NCI-H345 (cell line): ENCODE measurements around the gene AKAP13.
A peak's percentile ranks its signal among the peaks of the same experiment; 100 is the strongest.
"Not testable (repeated sequence)": the region's sequence is repeated elsewhere in the genome, so short reads cannot be mapped to it uniquely, and the experiment has no call there.

Experiments used
- DNase-seq: peaks from one replicate; lab custom pipeline; 2025; lab: John Stamatoyannopoulos, UW

AKAP13 gene

DNA sequence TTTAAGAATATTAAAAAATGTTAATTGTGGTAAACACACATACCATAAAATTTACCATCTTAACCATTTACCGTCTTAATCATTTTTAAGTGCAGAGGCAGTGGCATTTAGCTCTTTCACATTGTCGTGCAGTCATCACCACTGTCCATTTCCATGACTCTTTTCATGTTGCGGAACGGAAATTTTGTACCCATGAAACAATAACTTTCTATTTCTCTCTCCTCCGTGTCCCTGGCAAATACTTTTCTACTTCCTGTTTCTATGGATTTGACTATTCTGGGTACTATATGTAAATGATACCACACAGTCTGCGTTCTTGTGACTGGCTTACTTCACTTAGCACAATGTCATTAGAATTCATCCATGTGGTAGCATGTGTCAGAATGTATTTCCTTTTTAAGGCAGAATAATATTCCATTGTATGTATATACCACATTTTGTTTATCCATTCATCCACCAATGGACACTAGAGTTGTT, 27.9 kb downstream of the AKAP13 start:
- no peak for DNase-seq

DNA sequence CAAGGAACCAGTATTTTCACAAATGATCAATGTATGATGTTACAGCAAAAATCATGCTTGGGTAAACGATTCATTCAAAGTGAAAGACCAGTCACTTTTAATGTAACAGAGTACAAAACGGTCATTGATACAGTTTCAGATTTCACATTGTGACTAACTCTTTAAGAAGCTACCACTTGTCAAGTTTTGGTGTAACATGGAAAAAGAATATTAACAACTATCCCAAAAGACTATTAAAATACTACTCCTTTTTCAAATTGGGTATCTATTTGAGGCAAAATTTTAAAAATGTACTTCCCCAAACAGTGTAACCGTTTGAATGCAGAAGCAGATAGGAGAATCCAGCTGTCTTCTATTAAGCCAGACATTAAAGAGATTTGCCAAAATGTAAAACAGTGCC, 31.7 kb downstream of the AKAP13 start:
- no peak for DNase-seq

DNA sequence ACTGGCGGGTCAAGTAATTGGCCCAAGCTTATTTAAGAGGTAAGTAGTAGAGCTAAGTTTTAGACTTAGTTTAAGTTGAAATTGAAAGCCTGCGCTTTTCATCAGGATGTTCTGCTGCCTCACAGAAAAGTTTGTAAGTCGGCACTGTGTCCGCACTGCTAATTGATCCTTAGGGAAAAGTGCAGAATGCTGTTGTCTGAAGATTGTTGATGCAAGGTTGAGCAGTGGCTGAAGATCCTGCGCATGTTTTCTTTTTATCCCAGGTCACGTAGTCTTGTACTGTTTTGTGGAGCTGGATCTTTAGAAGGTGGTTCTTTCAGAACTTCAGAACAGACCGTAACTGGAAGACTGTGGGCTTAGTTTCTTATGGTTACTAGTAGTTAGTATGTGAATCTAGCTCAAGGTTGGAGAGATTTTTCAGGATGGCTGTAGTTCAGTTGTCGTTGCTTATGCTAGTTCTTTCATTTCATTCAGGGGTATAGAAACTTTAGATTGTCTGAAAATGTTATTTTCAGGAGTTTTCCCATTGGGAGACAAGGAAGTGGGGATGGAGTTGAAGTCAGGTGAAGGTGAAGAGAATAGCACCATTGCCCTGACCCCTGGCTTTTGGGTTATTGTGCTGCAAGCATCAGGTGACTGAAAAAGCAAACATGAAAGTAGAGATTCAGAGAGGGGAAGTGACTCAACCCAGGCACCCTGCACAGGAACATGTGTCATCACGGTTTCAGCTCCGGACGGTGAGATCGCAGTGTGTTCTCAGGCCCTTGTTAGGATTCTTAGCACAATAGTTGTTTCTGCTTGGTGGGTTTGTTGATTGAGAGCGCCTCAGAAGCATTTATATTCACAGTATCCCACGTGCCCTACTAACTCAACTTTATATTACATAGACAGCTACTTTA, 32.8 kb downstream of the AKAP13 start:
- peak; percentile 17 for DNase-seq

DNA sequence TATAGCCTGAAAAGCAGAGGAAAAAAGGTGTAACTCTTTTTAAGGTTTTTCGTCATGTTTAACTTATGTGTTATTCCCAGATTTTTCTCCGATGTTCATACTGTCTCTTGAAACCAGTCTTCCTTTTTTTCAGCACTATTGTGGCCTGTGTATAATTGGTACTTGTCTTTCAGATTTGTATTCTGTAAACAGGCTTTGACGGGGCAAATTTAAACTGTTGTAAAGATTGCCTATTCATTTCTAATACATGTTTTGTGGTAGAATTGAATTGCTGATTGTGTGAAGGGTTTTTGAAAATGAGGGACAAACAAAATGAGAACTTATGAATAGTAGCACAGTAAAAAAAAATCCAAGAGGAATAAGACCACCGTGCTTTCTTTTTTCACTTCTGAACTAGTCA, 33.6 kb downstream of the AKAP13 start:
- DNase-seq: no peak

DNA sequence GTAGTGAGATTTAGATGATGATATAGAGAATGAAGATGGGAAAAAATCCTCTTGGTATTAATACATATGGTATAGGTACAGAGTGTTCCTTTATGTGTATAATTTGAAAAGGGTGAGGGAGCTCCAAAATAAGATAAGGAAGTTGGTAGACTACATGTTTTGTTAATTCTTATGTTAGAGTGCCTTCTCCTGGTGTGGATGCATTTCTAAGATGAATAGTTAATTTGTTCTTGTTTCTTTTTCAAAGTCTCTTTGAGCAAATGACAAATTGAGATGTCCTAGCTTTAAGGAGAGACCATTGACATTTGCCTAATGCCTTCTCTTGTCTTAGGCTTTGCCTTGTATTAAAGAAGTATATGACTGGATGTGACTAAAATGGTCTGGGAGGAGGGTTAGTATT, 34.1 kb downstream of the AKAP13 start:
- no peak for DNase-seq

DNA sequence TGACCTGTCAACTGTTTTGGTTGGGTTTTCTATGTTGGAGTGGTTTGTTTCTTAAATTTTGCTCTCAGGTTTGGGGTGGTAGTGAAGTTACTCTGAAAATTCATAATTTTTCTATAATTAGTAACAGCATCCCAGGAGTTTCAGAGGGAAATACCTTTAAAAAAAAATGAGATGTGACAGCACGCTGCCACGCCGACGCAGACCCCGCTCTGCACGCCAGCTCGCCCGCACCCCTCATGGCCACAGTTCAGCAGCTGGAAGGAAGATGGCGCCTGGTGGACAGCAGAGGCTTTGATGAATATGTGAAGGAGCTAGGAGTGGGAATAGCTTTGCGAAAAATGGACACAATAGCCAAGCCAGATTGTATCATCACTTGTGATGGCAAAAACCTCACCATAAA, 34.6 kb downstream of the AKAP13 start:
- DNase-seq: no peak

DNA sequence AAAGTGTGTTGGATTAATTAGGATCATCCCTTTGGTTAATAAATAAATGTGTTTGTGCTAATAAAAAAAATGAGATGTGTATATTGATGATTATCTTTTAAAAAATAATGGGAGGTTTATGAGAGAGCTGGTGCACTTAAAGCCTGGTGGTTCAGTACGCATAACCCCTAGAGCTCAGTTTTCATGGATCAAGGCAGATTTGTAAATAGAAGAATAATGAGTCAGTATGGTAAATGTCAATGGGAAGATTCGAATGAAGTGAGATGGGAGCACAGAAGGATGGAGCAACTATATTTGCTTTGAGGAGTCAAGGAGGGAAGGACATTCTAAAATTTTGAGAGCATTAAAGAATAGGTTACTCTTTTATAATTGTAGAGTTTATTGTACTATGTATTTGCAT, 35.4 kb downstream of the AKAP13 start:
- DNase-seq: no peak

DNA sequence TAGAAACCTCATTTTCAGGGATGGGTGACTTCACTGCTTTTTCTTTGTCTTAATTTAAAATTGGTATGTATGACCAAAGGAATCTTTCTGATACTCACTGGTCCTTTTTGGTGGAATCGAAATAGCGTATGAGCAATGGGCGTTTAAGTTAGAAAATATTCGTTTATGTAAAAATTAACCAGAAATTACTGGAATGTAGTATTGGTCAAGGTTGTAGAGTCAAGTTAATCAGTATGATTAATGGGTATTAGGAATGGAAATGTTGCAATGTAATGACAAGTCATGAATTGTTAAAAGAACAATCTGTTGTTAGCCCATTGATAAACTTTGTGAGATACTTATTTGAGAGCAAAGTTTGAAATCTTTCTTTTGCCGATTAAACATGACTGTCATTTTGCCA, 36.9 kb downstream of the AKAP13 start:
- DNase-seq: no peak

DNA sequence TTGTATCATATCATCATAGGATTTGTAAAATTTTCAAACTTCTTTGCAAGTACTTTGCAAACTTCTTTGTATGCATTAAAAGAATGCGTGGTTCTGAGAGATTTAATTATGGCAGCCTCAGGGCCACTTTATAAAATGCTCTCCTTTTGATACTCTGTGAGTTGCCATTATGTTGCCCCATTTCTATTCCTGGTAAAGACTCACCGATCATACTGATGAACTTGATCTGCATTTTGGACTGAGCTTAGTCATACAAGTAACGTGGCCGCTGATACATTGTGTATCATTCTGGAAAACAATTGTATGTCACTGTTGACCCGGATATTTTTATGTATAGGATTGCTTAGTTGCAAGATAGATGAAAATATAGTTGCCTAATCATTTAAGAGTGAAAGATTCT, 38.8 kb downstream of the AKAP13 start:
- no peak for DNase-seq

DNA sequence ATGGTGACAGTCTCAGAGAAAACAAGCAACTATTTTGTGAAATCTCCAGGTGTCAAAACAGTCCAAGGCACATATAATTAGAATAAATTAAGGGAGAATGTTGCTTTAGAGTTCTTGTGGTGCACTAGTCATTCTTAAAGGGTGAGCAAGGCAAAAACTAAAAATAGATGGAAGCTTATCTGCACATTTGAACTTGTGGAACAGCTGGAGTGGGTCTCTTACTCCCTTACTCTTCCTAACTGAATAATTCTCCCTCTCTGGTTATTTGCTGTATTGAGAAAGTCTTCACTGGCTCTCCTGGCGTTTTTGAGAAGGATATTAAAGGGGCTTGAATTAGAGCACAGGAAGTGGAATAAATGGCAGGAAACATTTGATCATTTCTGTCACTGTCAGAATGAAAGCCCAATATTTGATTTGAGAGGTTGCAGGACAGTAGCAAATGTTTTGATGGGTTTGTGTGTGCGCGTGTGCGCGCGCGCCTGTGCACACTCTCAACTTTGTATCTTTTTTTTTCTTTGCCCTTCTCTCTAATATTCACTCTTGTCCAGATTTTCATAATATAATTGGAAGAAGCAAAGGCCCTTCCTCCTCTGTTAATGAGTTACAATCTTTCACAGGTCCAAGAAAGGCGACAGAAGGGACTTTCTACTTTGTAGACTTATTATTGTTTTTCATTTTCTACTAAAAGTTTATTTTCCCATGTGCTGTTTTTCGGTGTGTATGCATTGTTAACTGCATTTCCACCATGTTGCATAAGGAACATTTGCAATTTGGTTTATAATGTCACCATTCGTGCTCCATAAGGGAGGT, 40.9 kb downstream of the AKAP13 start:
- no peak for DNase-seq

DNA sequence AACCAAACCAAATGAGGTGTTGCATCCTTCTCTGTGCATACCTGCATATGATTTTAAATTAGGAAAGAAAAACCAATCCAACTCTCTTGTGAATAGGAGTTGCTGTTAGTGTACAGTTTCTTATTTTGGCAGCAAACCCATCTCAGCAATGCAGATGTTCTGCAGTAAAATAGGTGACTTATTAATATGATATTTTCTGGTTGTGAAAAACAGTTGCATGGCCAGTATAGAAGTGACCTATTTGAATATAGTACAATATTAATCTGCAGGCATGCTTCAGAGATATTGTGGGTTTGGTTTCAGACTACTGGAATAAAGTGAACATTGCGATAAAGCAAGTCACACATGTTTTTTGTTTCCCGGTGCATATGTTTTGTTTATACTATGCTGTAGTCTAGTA, 42.2 kb downstream of the AKAP13 start:
- no peak for DNase-seq

DNA sequence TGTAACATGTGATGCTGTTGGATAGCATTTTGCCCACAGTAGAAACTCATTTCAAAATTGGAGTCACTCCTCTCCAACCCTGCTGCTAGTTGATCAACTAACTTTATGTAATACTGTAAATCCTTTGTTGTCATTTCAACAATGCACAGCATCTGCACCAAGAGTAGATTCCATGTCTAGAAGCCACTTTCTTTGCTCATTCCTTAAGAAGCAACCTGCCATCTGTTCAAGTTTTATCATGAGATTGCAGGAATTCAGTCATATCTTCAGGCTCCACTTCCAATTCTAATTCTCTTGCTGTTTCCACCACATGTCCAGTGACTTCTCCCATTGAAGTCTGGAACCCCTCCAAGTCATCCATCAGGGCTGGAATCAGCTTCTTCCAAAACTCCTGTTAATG, 42.9 kb downstream of the AKAP13 start:
- no peak for DNase-seq

DNA sequence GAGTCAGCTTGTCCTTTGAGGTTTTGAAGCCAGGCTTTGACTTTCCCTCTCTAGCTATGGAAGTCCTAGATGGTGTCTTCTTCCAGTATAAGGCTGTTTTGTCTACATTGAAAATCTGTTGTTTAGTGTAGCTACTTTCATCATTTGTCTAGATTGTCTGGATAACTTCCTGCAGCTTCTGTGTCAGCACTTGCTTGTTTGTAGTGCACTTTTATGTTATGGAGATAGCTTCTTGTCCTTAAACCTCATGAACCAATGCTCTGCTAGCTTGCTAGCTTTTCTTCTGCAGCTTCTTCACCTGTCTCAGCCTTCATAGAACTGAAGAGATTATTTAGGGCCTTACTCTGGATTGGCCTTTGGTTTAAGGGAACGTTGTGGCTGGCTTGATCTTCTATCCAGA, 43.8 kb downstream of the AKAP13 start:
- DNase-seq: no peak

DNA sequence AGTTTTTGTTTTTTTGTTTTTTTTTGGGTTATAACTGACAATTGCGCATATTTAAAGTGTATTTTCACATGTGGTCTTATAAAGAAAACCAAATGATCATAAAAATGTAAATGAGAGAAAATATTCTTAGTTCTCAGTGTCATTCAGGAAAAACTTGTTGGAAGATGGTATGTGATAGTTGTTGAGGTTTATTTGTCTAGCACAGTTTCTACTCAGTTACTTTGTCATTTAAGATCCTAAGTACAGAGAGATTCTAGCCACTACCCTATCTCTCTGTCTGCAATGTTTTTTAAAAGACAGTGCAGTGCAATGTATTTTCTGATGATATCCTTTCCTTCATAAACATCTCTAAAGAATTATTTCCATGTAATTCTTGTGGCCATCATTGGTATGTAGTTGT, 46.1 kb downstream of the AKAP13 start:
- no peak for DNase-seq

DNA sequence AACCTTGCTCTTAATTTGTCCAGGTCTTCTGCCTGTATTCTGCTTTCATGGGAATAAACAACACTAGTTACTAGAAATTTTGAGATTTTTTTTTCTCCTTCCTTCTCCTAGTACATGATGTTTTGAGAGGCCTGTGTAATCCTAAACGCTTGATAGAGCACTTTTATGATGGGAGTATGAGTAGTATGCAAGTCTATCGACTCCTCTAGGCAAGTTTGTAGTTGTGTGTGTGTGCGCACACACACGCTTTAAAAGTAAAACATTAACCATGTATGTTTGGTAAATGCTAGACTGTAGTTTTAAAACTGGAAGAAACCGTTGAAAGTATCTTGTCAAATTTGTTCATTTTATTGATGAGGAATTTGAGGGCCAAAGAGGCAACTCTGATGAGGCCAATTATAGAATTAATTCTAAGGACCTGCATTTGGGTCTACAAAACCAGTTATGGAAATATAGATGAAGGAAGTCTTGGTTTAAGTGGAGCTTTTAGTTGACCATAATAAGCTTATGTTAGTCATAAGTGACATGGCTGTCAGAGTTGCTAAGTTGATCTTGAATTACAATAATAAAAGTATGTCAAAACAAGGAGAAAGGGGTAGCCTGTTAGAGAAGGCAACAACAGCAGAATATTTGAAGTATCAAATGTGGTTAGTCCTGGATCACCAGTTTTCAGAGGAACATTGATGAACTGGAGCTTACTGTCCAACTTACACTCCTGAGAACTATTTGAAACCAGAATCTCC, 47.1 kb downstream of the AKAP13 start:
- DNase-seq: no peak

DNA sequence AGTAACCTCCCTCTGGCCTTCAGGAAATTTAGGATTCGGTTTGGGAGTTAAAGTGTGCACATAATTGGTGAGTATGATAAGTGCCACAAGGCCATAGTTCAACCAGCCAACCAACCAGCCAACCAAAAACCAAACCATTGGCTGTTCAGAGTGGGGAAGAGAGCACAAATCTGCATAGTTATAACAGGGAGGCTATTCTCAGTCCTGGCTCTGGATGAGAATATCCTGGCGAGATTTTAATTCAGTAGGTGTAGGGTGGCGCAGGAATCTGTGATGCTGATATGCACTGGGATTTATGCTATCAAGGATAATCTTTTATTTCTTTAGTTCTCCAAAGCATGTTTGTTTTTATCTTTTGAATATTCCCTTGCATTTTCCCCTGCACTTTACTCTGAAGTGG, 49.1 kb downstream of the AKAP13 start:
- no peak for DNase-seq

DNA sequence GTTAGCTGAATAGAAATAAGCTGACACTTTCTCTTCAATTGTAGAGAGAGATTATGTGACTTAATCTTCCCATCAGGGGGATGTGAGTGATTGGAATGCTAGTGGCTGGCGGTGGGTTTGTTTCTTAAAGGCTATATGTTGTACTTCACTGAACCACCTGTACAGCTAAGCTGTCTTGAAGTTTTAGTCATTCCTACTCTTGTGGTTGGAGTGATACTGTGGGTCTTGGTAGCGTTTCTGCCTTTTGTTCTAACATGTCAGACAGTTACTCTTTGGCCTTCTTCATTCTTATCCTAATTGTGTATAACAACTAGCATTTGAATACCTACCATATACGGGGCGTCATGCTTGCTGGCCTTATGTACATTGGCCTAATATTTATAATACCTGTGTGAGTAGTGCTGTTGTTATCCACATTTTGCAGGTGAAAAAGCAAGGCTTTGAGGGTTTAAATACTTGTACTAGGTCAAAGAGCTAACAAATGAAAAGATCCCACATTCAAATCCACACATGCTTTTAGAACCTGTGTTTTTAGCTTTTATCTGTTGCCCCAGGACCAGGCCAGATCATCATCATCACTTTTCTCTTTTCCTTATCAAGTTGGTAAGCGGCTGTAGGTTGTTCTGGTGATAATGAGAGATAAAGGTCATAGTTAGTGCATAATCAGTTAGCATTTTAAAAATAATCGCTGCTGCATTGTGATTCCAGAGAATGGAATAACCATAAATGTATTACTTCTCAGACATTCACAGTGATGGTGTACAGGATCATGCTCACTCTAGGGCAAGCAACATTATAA, 50.2 kb downstream of the AKAP13 start:
- DNase-seq: no peak

DNA sequence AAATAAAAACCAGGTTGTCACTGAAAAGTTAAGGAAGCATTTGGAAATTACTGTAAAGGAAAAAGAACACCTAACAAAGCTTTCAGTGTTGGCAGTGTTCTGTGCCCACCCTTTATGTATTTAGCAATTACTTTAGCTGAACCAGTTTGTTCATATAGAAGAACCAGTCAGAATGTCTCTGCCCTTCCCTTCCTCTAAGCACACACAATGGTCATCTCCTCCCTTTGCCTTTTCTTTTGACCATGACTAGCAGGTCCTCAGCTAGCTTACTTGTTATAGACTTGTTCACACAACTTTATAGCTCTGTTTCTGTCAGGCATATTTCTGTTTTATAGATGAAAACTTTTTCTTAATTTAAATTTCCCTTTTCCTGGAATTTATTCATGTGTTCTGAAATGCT, 59.6 kb downstream of the AKAP13 start:
- DNase-seq: no peak

DNA sequence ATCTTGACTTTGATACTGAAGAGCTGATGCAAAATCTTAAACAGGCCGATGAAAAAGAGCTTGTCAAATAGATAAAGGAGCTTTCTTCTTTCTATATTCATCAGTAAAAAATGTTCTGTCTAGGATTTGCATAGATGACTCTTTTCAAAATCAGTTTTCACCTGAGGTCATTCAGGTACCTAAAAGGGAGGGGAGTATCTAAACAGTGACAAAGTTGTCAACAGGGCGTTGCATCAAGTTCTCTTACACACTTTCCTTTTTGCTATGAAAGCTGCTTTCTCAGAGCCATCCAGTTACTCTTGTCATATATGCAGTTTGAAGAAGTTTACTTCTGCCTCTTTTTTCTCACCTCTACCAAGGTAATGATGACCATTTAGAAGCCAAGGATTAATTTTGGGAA, 60.0 kb downstream of the AKAP13 start:
- DNase-seq: no peak

DNA sequence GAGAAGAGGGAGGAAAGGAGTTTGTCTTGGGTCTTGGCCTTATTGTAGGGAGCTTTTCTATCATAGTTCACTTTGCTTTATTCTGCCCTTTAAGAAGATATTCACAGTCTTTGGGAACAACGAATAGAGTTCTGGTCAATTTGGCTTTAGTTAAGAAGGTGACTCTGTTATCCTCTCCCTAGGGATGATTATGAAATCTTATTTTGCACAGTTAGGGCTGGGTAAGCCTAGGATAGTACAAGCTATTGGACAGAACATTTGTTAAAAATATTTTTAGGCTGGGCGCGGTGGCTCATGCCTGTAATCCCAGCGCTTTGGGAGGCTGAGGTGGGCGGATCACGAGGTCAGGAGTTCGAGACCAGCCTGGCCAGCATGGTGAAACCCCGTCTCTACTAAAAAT, 61.5 kb downstream of the AKAP13 start:
- not testable (repeated sequence) for DNase-seq

DNA sequence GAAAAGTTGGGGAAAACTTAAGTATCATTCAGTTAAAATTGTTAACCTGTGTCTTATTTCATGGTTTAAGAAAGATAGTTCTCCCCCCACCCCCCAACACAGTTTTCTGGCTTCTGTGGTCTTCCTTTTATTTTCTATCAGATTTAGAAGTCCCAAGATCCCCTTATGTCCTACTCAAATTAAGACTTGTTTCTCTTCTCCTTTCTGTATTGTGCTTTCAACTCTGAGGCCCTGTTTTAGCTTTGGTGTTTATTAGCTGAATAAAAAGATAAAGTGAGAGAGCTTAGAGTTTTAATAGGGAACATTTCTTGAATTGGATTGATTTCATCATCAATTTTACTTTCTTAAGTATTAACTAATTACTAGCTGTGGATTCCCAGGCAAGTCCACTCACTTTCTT, 62.6 kb downstream of the AKAP13 start:
- no peak for DNase-seq
